HG03196 (cell line): ENCODE data around the gene SNX15.
"Not testable (repeated sequence)": the region's sequence is repeated elsewhere in the genome, so short reads cannot be mapped to it uniquely, and the experiment has no call there.

Source experiments
- ATAC-seq: cut with Tn5 transposase; IDR thresholded peaks from one replicate; pipeline ENCODE4 v1.9.1; 2021; ENCODE audit not compliant: unreplicated experiment

Gene SNX15

DNA sequence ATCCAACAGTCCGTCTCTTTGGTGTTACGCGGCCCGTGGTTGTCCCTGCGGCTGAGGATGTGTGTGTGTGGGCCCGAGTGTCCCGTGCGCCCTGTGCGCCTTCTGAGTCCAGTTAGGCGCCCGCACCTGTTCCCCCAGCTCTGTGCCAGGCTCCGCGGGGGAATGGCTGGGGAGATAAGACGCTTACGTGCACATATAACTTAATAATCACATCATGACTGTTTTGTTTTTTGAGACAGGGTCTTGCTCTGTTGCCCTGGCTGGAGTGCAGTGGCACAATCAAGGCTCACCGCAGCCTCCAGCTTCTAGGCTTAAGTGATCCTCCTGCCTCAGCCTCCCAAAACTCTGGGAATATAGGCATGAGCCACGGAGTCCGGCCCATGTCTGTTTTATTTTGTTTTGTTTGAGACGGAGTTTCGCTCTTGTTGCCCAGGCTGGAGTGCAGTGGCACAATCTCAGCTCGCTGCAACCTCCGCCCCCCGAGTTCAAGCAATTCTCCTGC lies 12.5 kb upstream of the SNX15 start:
- no peak for ATAC-seq

DNA sequence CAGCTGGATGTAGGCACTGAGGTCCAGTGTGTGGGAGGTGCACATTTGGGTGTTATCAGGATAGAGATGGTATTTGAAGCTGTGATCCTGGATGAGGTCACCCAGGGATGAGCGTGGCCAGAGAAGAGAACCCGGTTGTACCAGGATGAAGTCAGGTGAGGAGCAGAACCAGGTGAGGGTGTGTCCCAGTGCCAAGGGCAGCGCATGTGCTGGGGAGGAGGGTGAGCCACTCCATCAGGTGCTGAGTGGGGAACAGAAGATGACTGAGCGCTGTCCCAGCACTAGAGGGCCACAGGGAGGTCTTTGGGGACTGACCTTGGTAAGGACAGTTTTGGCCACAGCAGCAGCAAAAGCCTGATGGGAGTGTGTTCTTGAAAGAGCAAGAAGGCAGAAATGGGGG lies 10.5 kb upstream of the SNX15 start:
- no peak for ATAC-seq

DNA sequence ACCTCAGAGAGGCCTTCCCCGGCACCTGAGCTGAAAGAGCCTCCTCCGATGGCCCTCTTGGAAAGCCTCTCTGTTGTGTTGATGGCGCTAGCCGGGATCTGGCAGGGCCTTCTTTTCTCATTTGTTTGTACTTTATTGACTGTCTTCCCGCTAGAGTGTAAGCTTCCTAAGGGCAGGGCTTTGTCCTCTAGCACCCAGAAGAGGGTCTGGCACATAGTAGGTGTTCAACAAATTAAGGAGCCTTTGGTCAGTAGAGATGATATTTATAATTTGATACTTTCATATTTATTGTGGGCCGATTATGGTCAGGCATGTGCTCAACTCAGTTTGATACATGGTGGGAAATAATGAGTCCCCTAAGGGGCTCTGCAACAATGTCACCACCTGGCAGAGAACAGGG lies 9.3 kb upstream of the SNX15 start:
- no peak for ATAC-seq

DNA sequence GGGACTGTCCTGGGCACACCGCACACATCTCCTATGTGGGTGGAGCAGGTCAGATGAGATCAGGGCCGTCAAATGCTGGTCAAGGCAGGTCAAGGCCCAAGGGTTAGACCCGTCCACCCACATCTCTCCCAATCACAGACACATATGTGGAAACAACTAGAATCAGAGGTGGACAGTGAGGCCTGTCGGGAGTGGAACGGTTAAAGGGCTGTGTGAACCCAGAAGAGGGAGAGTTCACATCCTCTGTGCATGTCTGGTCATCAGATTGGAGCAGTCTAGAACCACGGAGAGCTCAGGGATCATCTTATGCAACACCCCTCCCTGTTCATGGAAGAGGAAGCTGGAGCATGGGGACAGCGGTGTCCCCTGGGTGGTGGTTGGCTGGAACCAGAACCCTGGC lies 7.4 kb upstream of the SNX15 start:
- no peak for ATAC-seq

DNA sequence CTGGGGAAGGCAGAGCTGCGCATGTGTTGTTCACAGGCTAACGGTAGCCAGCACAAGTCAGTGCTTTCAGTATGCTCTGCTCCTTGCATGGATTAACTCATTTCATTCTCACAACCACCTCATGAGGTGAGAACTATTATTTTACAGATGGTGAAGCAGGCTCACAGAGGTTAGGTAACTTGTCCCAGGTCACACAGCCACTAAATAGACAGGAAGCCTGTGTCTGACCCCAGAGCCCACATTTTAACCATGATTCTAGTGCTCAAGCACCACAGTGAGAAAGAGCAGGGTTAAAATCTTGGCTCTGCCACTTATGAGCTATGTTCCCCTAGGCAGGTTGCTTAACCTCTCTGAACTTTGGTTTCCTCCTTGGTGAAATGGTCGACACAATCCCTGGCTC lies 6.2 kb upstream of the SNX15 start:
- no peak for ATAC-seq

DNA sequence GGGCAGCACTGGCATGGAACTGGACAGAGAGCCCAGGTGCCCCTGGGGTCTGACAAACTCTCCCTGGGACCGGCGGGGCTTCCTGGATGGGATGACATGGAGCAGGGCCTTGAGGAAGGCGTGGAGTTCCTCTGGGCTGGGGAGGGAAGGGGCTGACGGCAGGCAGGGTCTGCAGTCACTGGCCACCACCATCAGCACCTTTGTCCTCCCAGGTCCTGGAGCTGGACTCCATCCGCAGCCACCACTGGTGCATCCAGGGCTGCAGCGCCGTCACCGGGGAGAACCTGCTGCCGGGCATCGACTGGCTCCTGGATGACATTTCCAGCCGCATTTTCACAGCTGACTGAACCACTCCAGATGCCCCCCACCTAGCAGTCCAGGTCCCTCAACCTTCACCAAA lies 5.7 kb upstream of the SNX15 start:
- ATAC-seq, result no peak

DNA sequence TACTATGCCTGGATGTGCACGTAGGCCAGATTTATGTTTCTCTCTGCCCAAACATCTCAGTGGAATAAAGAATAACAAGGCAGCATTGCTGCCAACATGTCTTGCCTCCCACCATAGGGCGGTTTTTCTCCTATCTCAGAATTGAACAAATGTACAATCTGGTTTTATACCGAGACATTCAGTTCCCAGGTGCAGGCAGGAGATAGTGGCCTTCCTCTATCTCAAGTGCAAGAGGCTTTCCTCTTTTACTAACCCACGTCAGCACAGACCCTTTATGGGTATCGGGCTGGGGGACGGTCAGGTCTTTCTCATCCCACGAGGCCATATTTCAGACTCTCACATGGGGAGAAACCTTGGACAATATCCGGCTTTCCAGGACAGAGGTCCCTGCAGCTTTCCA lies 3.7 kb upstream of the SNX15 start:
- ATAC-seq, result not testable (repeated sequence)

DNA sequence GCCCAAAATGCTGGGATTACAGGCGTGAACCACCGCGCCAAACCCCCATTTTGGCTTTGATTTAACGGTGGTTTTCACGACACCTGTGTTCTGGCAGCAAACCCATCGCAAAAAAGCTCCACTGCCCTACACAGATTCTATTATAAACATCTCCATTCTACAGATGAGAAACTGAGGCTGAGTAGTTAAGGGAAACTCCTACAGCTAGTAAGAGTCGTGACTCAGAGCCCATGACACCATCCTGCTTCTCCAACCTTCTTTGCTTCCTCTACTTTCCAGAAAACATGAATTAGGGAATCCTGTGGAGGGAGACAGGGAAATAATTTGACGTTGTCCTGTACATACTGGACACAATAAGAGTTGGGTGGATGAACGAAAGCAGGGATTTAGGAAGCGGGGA lies 429 bp upstream of the SNX15 start:
- no peak for ATAC-seq

DNA sequence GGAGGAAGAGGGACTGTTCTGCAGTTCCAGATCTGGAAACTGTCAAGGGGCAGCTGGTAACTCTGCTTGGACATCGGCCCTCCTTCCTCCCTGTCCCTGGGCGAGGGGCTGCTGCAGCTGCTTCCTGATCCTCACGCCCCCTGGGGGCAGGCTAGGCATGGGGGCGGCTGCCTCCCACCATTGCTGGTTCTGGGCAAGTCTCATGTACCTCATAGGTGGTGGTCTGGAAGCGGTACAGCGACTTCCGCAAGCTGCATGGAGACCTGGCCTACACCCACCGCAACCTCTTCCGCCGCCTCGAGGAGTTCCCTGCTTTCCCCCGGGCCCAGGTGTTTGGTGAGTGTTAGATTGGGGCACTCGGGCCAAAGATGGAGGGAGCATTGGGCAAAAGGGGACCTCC lies 5.0 kb downstream of the SNX15 start:
- no peak for ATAC-seq

DNA sequence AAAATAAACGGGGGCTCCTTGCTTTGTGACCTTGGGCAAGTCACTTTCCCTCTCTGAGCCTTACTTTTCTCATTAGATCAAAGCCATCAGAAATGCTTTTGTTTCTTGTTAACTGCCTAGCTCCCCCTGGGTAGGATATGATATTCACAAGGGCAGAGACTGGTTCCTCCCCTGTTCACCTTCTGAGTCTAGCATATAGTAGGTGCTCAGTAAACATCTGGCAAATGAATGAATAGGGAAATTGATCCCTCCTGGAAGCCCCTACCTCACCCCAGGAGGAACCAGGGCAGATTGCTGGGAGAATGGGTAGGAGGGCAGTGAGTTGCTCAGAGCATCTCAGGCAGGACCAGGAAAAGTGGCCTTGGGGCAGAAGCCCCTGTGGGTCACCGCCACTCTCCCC lies 7.2 kb downstream of the SNX15 start:
- no peak for ATAC-seq

DNA sequence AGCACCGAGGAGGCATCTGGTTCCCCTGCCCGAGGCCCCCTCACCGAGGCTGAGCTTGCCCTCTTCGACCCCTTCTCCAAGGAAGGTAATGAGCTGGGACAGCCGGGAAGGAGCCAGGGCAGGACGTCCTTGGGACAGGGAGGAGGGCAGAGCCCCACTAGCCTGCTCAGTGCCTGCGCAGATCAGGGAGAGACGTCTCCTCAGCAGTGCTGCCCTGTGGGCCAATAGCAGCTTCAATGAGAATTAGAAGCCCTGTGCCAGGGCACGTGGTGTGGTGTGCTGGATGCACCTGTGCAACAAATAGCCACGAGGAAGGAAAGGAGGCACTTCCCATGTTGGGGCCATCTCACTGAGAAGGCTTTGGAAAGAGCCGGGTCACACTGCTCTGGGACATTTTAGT lies 8.3 kb downstream of the SNX15 start:
- ATAC-seq, result no peak

DNA sequence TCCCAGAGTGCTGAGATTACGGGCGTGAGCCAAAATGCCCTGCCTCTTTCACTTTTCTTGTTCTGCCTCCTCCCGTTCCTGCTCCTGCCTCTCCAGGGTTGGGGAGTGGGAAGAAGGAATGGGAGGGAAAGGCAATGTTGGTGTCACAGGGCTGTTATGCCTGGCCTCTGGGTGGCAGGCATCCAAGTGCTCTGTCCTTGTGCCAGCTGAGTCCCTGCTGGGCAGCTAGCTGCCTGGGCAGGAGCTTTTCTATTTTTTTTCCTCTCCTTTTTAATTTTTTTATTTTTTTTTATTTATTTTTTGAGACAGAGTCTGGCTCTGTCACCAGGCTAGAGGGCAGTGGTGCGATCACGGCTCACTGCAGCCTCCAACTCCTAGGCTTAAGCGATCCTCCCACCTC lies 9.7 kb downstream of the SNX15 start:
- no peak for ATAC-seq

DNA sequence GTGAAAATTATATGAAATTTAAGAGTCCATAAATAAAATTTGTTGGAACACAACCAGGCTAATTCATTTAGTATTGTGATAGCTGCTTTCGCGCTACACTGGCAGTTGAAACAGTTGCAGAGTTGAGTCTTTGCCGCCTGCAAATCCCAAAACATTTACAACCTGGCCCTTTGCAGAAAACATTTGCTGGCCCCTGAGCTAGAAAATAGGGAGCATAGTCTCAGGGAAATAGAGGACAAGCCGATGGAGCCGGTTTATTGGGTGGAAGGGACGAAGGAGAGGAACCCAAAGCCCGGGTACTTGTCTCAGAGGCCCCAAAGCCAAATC lies 13.2 kb downstream of the SNX15 start:
- no peak for ATAC-seq

DNA sequence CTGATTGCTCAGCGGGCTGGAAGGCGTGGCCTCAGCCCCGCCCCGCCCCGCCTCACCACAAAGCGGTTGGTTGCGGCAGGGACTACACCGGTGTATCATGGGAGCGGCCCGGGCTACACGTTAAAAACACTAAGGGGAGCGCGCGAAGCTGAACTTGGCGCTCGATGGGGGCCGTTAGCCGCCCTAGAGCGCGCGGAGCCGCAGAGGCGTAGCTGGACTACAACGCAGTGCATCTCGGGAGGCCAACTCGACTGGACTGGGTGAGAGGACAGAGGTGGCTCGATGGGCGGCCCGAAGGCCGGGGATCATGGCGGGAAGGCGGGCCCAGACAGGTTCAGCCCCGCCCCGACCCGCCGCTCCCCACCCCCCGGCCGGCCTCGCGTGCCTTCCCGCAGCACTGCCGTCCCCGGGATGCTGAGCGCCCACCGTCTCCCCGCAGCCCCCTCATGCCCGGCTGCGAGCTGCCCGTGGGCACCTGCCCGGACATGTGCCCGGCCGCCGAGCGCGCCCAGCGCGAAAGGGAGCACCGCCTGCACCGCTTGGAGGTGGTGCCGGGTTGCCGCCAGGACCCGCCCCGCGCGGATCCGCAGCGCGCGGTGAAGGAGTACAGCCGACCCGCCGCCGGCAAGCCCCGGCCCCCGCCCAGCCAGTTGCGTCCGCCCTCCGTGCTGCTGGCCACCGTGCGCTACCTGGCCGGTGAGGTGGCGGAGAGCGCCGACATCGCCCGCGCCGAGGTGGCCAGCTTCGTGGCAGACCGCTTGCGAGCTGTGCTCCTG lies 13.8 kb downstream of the SNX15 start, which contains the start of gene SAC3D1:
Gene SAC3D1, plus strand, starts transcription at position 364 of the 776 bp plus-strand sequence. Its CDS starts 83 bp downstream, at position 447.
- ATAC-seq, result peak; percentile 79

DNA sequence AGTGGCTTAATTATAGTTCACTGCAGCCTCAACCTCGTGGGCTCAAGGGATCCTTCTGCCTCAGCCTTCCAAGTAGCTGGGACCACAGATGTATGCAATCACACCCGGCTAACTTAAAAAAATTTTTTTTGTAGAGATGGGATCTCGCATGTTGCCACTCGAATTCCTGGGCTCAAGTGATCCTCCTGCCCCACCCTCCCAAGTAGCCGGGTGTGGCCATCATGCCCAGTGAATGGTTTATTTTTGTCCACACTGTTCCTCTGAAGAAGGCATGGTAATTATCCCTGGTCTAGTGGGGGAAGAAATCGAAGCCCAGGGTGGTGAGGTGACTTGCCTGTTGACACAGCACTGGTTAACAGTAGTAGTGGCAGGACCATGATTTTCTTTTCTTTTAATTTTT lies 15.7 kb downstream of the SNX15 start:
- no peak for ATAC-seq

DNA sequence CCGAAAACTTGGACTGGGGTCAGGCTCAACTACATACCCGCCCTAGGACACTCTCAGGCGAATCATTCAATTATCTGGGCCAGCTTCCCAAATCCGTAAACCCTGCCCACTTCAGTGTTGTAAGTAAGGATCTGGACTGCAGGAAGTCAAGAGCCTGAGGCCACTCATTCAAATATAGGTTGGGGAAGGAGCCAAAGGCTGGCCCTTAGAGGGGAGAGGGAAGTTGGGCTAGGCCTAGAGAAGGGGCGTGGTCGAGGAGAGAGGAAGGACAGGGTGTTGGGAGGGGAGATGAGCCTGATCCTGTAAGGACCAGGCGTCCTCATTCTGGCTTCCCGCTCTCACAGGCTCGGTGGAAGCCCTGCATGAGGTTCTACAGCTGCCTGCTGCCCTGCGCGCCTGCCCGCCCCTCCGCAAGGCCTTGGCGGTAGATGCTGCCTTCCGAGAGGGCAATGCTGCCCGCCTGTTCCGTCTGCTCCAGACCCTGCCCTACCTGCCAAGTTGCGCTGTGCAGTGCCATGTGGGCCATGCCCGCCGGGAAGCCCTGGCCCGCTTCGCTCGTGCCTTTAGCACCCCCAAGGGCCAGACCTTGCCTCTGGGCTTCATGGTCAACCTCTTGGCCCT lies 16.8 kb downstream of the SNX15 start:
- no peak for ATAC-seq

DNA sequence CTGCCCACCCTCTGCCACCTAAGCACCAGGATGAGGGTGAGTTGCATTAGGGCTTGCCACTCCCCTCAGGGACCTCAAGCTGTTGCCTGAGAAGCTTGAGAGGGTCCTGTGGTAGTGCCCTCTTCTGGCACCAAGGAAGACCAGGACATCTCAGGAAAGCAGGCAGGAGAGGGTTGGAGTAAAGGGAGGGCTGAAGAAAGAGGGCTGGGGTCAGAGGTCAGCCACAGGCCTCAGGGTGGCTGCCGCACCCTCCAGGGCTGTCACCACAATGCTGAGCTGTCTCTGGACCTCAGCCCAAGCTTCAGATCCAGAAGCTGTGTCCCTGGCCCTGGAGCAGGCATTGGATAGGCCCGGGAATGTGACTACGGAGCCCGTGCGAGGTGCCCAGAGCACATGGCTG lies 17.8 kb downstream of the SNX15 start:
- ATAC-seq, result no peak

DNA sequence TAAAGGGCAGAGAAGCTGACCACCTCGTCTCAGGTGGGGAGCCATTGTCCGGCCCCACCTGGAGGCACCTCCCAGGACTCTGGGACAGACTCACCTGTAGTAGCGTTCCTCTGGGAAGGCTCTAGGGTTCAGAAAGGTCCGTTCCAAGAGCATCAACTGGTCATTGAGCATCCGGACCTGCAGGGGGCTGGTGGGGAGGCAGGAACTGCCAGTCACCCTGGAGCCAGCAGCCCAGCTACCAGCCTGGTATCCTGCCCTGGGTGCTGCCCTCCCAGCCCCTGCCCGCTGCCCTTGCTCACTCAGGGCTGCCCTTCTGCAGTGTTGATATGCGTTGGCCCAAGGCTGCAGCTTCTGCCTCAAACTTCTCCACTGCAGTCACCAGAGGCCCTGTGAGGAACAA lies 18.5 kb downstream of the SNX15 start:
- ATAC-seq, result no peak

DNA sequence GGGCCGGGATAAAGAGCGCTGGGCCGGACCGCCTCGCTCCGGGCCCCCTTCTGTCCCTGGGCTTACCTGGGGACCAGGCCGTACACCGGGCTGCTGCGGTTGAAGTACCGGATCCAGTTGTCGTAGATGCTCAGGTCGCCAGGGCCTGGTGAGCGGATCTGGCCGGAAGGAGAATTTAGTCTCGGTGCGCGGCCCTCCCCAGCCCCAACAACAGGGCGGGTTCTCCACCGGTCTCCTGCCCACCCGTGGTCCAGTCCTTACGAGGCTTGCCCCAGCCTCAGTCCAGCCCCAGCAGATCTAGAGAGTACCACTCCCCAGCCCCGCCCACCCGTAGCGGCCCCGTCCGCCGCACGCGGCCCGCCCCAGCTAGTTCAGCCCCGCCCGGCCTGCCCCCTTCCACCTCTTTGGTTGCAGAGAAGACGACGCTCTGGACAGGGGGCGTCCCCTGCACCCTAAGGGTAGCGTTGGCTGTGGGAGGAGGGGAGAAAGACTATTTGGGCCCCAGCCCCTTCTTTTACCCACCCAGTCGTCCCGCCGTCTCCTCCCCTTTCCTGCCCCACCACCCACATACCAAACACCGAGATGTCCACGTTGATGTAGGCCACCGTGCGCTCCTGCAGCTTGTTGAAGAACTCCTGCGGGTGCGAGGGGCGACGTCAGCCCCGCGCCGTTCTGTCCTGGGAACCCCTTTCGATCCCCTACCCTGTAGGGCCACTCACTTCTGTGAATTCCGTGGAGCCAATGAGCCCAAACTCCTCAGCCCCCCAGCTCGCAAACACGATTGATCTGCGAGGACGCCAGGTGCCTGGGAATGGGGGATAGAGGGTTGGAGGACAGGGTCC lies 20.6 kb downstream of the SNX15 start:
- ATAC-seq, result no peak

DNA sequence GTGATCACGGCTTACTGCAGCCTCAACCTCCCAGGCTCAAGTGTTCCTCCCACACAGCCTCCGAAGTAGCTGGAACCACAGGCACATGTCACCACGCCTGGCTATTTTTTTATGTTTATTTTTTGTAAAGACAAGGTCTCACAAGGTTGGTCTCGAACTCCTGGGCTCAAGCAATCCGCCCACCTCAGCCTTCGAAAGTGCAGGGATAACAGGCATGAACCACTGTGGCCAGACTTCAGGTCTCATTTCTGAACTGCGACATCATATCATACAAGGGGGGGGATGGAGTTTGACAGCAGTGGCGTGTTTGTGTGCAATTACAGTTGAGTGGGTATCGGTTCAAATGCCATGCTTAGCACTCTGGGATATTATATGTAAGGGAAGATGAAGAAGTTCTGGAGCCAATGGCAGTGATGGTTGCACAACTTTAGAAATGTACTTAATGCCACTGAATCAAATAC lies 24.2 kb downstream of the SNX15 start:
- ATAC-seq, result no peak

DNA sequence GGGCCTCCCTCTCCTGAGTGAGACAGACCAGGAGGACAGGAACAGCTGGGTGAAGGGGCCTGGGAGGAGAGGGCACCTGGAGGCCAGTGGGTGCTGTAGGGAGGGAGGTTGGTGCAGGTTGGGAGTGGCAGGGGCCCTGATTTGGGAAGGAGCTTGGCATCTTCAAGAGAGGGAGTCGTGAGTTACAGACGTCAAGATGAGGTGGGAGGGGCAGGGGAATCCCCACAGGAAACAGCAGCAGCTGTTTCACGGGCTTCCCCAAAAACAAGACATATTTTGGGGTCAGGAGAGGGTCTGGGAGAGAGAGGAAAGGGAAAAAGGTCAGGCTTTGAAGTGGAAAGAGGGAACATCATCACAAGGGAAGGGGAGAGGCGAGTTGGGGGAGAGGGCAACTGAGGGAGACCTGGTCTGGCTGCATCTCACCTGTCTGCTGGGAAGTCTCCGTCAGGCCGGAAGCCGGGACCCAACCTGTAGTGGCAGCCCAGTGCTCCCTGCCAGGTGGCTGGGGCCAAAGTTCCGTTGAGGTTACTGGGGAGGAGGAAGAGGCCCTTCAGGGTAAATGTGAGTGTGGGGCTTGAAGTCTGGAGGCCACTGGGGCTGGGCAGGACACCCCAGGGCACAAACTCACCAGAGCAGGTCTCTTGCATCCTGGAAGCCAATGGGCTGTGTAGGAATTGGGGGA lies 26.7 kb downstream of the SNX15 start:
- no peak for ATAC-seq
